Measurements from ENCODE around the gene LONP1.

Gene LONP1

GRCh38 chr19:5677580-5677979, 42.4 kb downstream of the LONP1 start:
- no peak for DNase-seq

- DNase-seq, result no peak
Measured at GRCh38 chr19:5677136-5677535, 42.8 kb downstream of the LONP1 start.

GRCh38 chr19:5676772-5677105, 43.2 kb downstream of the LONP1 start:
- no peak for DNase-seq

GRCh38 chr19:5676105-5676771, 43.7 kb downstream of the LONP1 start:
- DNase-seq, result no peak

GRCh38 chr19:5674714-5675113, 45.2 kb downstream of the LONP1 start:
- DNase-seq, result no peak

GRCh38 chr19:5673752-5674151, 46.2 kb downstream of the LONP1 start:
- no peak for DNase-seq

GRCh38 chr19:5672708-5673459, 47.1 kb downstream of the LONP1 start:
- DNase-seq, result no peak

GRCh38 chr19:5671600-5671999, 48.3 kb downstream of the LONP1 start:
- DNase-seq, result no peak

- no peak for DNase-seq
Measured at GRCh38 chr19:5669212-5669611, 50.7 kb downstream of the LONP1 start.

- DNase-seq, result no peak
Measured at GRCh38 chr19:5667751-5668271, 52.1 kb downstream of the LONP1 start.

GRCh38 chr19:5666921-5667610, 52.9 kb downstream of the LONP1 start:
- DNase-seq, result no peak

- no peak for DNase-seq
Measured at GRCh38 chr19:5665781-5666513, 54.0 kb downstream of the LONP1 start.

- DNase-seq, result no peak
Measured at GRCh38 chr19:5664515-5664914, 55.4 kb downstream of the LONP1 start.

GRCh38 chr19:5663904-5664303, 56.0 kb downstream of the LONP1 start:
- no peak for DNase-seq

- DNase-seq, result no peak
Measured at GRCh38 chr19:5661483-5661882, 58.5 kb downstream of the LONP1 start.

- no peak for DNase-seq
Measured at GRCh38 chr19:5655412-5655811, 64.5 kb downstream of the LONP1 start.

- DNase-seq, result no peak
Measured at GRCh38 chr19:5654931-5655330, 65.0 kb downstream of the LONP1 start.

GRCh38 chr19:5652261-5652660, 67.7 kb downstream of the LONP1 start:
- DNase-seq, result no peak

- DNase-seq, result no peak
Measured at GRCh38 chr19:5651361-5651760, 68.6 kb downstream of the LONP1 start.

GRCh38 chr19:5648464-5648863, 71.5 kb downstream of the LONP1 start:
- DNase-seq, result no peak

- no peak for DNase-seq
Measured at GRCh38 chr19:5646703-5647102, 73.2 kb downstream of the LONP1 start.

GRCh38 chr19:5645409-5645808, 74.5 kb downstream of the LONP1 start:
- no peak for DNase-seq

GRCh38 chr19:5644037-5644436, 75.9 kb downstream of the LONP1 start:
- no peak for DNase-seq
